Measurements from ENCODE around the gene PLCB2.

- TF ChIP-seq TAF1 (IDR thresholded peaks at IDR 0.05; ENCODE audit: borderline replicate concordance, insufficient read depth, low read length): no peak
- TF ChIP-seq REST (IDR thresholded peaks at IDR 0.05; ENCODE audit: insufficient read depth in 1 of 2, low read depth in 2 of 2, low read length in 2 of 2): no peak
- no peak for TF ChIP-seq SIN3A (IDR thresholded peaks at IDR 0.05; ENCODE audit: borderline replicate concordance, insufficient read depth, low read length)
- no peak for TF ChIP-seq POLR2AphosphoS5 (IDR thresholded peaks at IDR 0.05; ENCODE audit: low read depth, low read length)
Observed at GRCh38 chr15:40349163-40349562, 41.4 kb upstream of the PLCB2 start.
